Measurements from ENCODE around the gene BACH2. TPM values are rescaled to one million over a fixed set of nuclear protein-coding genes. Genes with fewer than 3 reads are reported as not detected.

The BACH2 gene
- total and polyA plus RNA-seq, 7 donors: 0.12 to 16.9 (median 5.9) TPM

GRCh38 chr6:90304308-90304707 lies 7.7 kb upstream of the BACH2 start:
- peaks cover 0 to 3% (median 0%) of the 10 kb centered on the region in 3 donors for H3K27me3 ChIP-seq (ENCODE audit: insufficient read depth in 3 of 3, low read length in 2 of 3)
- 70 to 78% (median 77%) methylated on average over 5 of the region's 5 CpGs for WGBS, 3 donors
- intact Hi-C loops (cut with DNase I): loop anchor here in 1 of 2 donors (5.0 kb wide), 2 partner anchors 58 to 362 kb away; no protein-coding TSS in a partner anchor
- no peaks in the 10 kb centered on the region for H3K4me1 ChIP-seq
- H3K36me3 ChIP-seq (ENCODE audit: insufficient read depth in 1 of 2, low read depth in 1 of 2): no peaks in the 10 kb centered on the region
- no peak overlapping the region for H3K27ac ChIP-seq
- DNase-seq: no peak
- no peak overlapping the region for H3K4me3 ChIP-seq
- no peaks in the 10 kb centered on the region for H3K9me3 ChIP-seq
- ATAC-seq: no peak
- TF ChIP-seq, protein P1, sequence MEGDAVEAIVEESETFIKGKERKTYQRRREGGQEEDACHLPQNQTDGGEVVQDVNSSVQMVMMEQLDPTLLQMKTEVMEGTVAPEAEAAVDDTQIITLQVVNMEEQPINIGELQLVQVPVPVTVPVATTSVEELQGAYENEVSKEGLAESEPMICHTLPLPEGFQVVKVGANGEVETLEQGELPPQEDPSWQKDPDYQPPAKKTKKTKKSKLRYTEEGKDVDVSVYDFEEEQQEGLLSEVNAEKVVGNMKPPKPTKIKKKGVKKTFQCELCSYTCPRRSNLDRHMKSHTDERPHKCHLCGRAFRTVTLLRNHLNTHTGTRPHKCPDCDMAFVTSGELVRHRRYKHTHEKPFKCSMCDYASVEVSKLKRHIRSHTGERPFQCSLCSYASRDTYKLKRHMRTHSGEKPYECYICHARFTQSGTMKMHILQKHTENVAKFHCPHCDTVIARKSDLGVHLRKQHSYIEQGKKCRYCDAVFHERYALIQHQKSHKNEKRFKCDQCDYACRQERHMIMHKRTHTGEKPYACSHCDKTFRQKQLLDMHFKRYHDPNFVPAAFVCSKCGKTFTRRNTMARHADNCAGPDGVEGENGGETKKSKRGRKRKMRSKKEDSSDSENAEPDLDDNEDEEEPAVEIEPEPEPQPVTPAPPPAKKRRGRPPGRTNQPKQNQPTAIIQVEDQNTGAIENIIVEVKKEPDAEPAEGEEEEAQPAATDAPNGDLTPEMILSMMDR (IDR thresholded peaks at IDR 0.05): no peak

DNA sequence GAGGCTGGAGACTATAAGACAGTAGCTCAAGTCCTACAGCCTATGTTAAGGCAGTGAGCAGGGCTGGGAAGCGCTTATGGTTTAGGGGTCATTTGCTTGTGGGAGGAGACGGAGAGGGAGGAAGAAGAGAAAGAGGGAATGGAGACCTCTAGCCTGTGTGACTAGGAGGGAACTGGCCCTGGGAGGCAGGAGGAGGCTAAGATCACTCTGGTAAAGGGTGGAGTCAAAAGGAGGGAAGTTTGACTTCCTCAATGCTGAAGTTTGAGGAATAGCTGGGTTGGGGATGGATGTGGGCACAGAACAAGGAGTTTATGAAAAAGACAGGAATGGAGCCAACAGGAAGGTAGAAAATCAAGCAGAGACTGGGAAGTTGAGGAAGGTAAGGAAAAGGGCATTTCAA lies 6.4 kb upstream of the BACH2 start:
- Histone ChIP-seq H3K9me3 (no peaks in the 10 kb centered on the region), H3K27ac (no peak overlapping the region), H3K4me3 (no peak overlapping the region), H3K36me3 (ENCODE audit: insufficient read depth in 1 of 2, low read depth in 1 of 2) (no peaks in the 10 kb centered on the region), H3K4me1 (no peaks in the 10 kb centered on the region), H3K27me3 (ENCODE audit: insufficient read depth in 3 of 3, low read length in 2 of 3) (peaks cover 0 to 3% (median 0%) of the 10 kb centered on the region in 3 donors)
- TF ChIP-seq, protein P1 (IDR thresholded peaks at IDR 0.05): no peak
- 55 to 62% (median 57%) methylated on average over 2 of the region's 2 CpGs for WGBS, 3 donors
- intact Hi-C loops (cut with DNase I): loop anchor here in 1 of 2 donors (5.0 kb wide), 2 partner anchors 59 to 361 kb away; no protein-coding TSS in a partner anchor
- no peak for ATAC-seq
- no peak for DNase-seq

GRCh38 chr6:90302320-90302719 lies 5.7 kb upstream of the BACH2 start:
- Histone ChIP-seq H3K4me3 (no peak overlapping the region), H3K9me3 (no peaks in the 10 kb centered on the region), H3K36me3 (ENCODE audit: insufficient read depth in 1 of 2, low read depth in 1 of 2) (no peaks in the 10 kb centered on the region), H3K27ac (no peak overlapping the region), H3K27me3 (ENCODE audit: insufficient read depth in 3 of 3, low read length in 2 of 3) (peaks cover 0 to 3% (median 0%) of the 10 kb centered on the region in 3 donors), H3K4me1 (no peaks in the 10 kb centered on the region)
- TF ChIP-seq, protein P1 (IDR thresholded peaks at IDR 0.05): no peak
- intact Hi-C loops (cut with DNase I): loop anchor here in 1 of 2 donors (5.0 kb wide), 2 partner anchors 60 to 360 kb away; no protein-coding TSS in a partner anchor
- DNase-seq (no peak), ATAC-seq (no peak)
- WGBS, 3 donors: 86 to 94% (median 89%) methylated on average over 2 of the region's 2 CpGs

DNA sequence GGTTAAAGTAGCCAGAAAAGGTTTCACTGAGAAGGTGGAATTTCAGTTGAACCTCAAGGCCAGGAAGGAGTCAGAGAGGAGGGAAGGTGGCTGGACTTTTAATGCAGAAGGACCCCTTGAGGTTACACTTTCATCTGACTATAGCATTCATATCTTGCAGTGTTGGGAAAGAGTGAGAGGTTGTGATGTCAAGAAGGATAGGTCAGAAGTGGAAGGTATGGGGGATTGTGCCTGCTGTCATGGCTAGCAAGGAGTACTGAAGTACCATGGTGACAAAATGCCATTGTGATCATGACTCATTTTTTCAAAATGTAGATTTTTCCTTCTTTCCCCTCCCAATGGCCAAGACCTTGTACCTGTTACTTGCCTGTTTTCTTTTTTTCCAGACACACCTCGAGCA lies 5.2 kb upstream of the BACH2 start:
- TF ChIP-seq, protein P1 (IDR thresholded peaks at IDR 0.05): no peak
- Histone ChIP-seq H3K27ac (no peak overlapping the region), H3K4me3 (no peak overlapping the region), H3K9me3 (no peaks in the 10 kb centered on the region), H3K4me1 (no peaks in the 10 kb centered on the region), H3K36me3 (ENCODE audit: insufficient read depth in 1 of 2, low read depth in 1 of 2) (no peaks in the 10 kb centered on the region), H3K27me3 (ENCODE audit: insufficient read depth in 3 of 3, low read length in 2 of 3) (peaks cover 0 to 3% (median 0%) of the 10 kb centered on the region in 3 donors)
- intact Hi-C loops (cut with DNase I): loop anchor here in 1 of 2 donors (5.0 kb wide), 2 partner anchors 60 to 360 kb away; no protein-coding TSS in a partner anchor
- 82 to 100% (median 88%) methylated on average over 1 of the region's 1 CpG for WGBS, 3 donors
- no peak for DNase-seq
- ATAC-seq: no peak
